ENCODE measurements around the gene PCBP4.
"Not testable (repeated sequence)": the region's sequence is repeated elsewhere in the genome, so short reads cannot be mapped to it uniquely, and the experiment has no call there.

Gene PCBP4

DNA sequence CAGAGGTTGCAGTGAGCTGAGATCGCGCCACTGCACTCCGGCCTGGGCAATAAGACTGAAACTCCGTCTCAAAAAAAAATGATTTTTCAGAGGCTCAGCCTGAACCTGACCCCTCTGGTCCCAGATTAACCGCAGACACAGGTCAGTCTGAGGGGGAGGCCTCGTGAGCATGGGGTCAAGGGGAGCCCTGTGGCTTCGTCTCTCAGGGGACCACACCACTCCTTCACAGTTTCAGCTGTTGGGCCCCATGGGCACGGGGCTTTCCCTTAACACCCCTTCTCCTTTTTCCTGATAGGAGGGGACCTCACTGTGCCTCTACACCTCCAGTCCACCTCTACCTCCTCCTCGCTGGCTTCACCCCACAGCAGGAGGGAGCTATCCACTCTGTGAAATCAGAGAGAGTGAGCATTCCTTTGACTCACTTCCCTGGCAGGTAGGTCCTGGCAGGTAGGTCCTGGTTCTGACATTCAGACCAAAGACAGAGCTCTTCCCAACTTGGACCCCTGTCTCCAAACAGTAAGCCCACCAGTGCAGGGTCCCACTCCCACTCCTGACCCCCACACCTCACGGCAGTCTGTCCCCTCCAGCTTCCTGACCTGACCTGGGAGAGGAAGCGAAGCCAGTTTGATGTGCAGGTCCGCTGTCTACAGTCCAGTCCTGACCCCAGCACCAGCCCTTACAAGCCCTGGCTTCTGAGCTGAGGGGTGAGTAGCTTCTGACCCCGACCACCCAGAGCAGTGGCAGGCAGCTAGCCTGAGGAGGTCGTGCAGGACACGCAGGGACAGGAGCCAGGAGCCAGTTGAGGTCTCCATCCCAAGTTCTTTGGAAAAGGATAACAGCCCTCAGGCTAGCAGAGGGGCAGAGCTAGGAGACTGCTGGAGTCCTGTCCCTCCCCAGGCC is 34.5 kb downstream of the PCBP4 start:
- FAIRE-seq (no peak), DNase-seq (ENCODE audit: insufficient read length) (no peak)
- 0 out of 2 replicates have a peak, but pooled peaks have one; percentile 32 for TF ChIP-seq POLR2AphosphoS5 (IDR thresholded peaks at IDR 0.05; ENCODE audit: low read depth, low read length)
- no peak for TF ChIP-seq TAF1 (IDR thresholded peaks at IDR 0.05; ENCODE audit: borderline replicate concordance, low read depth, low read length)
- no peak; the same call in 1 of the 2 replicates for TF ChIP-seq POLR2A (IDR thresholded peaks at IDR 0.05; ENCODE audit: low read depth, low read length)

DNA sequence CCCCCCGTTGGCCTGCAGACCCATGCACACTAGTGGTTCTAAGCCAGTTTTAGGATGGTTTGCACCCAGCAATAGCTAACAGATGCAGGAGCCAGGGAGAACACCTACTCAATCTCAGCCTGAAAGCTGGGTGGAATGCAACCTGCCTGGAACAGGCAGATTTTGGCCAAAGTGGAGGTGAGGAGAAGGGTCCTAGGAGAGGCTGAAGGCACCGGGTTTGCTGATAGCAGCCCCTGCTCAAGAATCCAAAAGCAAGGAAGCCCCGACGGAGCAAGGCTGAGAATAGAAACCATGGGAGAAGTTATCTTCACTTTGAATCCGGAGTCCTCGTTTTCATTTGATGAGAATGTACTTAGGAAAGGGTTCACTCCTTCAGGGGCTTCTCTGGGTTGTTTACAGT is 35.5 kb downstream of the PCBP4 start:
- DNase-seq (ENCODE audit: insufficient read length) (no peak), FAIRE-seq (no peak)
- TF ChIP-seq POLR2A (IDR thresholded peaks at IDR 0.05; ENCODE audit: low read depth, low read length) (no peak), TAF1 (IDR thresholded peaks at IDR 0.05; ENCODE audit: borderline replicate concordance, low read depth, low read length) (no peak), POLR2AphosphoS5 (IDR thresholded peaks at IDR 0.05; ENCODE audit: low read depth, low read length) (no peak)

DNA sequence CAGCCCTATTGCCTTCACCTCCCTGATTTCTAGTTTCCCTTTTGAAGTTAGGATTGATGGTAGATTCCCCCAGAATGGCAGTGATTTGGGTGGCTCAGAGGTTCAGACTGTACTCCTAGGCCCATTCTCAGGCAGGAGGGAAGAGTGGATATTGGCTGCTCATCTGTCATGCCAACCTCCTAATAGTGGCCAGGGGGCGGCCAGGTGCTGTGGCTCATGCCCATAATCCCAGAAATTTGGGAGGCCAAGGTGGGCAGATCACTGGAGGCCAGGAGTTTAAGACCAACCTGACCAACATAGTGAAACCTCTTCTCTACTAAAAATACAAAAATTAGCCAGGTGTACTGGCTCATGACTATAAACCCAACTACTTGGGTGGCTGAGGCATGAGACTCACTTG is 36.8 kb downstream of the PCBP4 start:
- FAIRE-seq: no peak

DNA sequence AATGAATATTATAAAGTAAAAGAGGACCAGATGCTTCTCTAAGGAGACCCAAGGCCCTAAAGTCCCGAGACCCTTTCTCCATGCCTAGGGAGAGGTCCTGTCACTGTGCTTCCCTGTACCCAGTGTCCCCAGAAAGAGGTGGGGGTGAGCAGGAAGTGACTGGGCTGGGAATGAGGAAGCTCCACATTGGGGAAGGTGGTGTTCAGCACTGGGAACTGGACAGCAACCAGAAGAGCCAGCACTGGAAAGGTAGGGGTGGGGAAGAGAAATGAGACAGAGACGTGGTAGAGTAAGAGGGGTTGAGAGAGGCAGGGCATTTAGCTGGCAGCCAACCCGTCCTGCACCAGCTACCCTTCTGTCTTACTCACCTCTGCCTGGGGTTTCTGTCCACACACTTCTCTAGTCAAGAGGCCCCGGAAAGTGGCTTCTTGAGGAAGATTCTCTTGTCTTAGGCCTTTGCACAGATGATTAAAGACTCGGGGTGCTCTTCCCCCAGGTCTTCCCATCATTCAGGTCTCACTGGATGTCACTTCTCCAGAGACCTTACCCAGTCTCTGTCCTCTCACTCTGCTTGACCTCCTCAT is 37.7 kb downstream of the PCBP4 start:
- FAIRE-seq: no peak
- DNase-seq (ENCODE audit: insufficient read length): no peak
- no peak for TF ChIP-seq POLR2AphosphoS5 (IDR thresholded peaks at IDR 0.05; ENCODE audit: low read depth, low read length)
- no peak for TF ChIP-seq POLR2A (IDR thresholded peaks at IDR 0.05; ENCODE audit: low read depth, low read length)
- no peak for TF ChIP-seq TAF1 (IDR thresholded peaks at IDR 0.05; ENCODE audit: borderline replicate concordance, low read depth, low read length)

More for the DNA sequence above, 36.8 kb downstream of the PCBP4 start:
- DNase-seq (ENCODE audit: insufficient read length): no peak
- TF ChIP-seq POLR2AphosphoS5 (IDR thresholded peaks at IDR 0.05; ENCODE audit: low read depth, low read length) (no peak), POLR2A (IDR thresholded peaks at IDR 0.05; ENCODE audit: low read depth, low read length) (no peak), TAF1 (IDR thresholded peaks at IDR 0.05; ENCODE audit: borderline replicate concordance, low read depth, low read length) (no peak)

DNA sequence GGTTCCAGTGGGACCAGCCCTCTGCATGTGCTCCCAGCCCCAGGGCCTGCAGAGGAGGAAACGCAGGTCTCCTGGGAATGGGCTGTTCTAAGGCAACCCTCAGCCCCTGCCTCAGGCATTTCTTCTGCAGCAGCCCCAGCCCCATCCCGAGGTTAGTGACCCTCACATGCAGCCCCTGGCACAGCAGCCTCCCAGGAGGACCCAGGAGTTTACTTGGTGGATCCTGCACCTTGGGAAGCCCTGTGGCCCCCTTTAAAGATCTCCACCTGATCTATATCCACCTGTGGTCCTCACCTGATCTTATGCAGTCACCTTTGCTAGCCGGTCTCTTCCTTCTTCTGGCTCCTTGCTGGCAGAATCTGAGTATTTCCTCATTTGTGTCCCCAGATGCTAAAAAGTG is 38.3 kb downstream of the PCBP4 start:
- not testable (repeated sequence) for FAIRE-seq

DNA sequence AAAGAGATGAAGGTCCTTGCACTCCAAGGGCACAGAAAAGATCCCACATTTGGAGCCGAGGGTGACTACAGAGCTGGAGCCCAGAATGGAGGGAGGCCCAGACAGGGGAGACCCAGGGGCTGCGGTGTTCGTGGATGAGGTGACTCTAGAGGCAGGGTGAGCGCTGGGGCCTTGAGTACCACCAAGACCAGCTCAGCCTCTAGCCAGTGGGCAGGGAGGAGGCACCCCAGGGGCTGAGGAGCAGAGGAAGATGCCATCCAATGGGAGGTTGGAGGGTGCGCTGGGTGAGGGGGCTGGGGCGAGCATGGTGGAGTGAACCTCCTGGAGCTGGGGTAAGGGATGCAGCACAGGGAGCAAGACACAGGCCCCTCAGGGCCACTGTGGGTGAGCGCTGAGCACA is 38.8 kb downstream of the PCBP4 start:
- TF ChIP-seq POLR2A (IDR thresholded peaks at IDR 0.05; ENCODE audit: low read depth, low read length) (no peak), TAF1 (IDR thresholded peaks at IDR 0.05; ENCODE audit: borderline replicate concordance, low read depth, low read length) (no peak), POLR2AphosphoS5 (IDR thresholded peaks at IDR 0.05; ENCODE audit: low read depth, low read length) (no peak)
- DNase-seq (ENCODE audit: insufficient read length): no peak
- FAIRE-seq: no peak

More for the DNA sequence above, 38.3 kb downstream of the PCBP4 start:
- not testable (repeated sequence) for DNase-seq (ENCODE audit: insufficient read length)

DNA sequence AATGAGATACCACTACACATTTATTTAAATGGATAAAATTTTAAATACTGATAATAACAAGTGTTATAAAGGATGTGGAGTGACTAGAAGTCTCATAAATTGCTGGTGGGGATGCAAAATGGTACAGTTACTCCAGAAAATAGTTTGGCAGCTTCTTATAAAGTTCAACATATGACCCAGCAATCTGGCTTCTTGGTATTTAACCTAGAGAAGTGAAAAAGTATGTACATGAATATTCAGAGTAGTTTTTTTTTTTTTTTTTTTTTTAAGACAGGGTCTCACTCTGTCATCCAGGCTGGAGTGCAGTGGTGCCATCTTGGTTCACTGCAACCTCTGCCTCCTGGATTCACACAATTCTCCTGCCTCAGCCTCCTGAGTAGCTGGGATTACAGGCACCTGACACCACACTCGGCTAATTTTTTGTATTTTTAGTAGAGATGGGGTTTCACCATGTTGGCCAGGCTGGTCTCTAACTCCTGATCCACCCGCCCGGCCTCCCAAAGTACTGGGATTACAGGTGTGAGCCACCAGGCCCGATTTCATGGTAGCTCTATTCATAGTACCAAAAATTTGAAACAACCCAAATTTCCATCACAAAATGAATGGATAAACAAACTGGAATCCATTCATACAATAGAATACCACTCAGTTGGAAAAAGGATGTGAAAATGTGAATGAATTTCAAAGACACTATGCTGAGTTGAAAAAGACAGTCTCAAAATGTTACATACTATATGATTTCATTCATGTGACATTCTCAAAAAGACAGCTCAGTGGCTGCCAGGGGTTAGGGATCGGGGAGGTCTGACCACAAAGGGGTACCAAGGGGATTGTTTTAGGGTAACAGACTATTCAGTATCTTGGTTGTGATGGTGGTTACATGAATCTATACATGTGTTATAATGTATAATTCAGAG is 39.9 kb downstream of the PCBP4 start:
- FAIRE-seq: no peak
- no peak for TF ChIP-seq TAF1 (IDR thresholded peaks at IDR 0.05; ENCODE audit: borderline replicate concordance, low read depth, low read length)
- TF ChIP-seq POLR2AphosphoS5 (IDR thresholded peaks at IDR 0.05; ENCODE audit: low read depth, low read length): no peak
- TF ChIP-seq POLR2A (IDR thresholded peaks at IDR 0.05; ENCODE audit: low read depth, low read length): no peak
- DNase-seq (ENCODE audit: insufficient read length): no peak

DNA sequence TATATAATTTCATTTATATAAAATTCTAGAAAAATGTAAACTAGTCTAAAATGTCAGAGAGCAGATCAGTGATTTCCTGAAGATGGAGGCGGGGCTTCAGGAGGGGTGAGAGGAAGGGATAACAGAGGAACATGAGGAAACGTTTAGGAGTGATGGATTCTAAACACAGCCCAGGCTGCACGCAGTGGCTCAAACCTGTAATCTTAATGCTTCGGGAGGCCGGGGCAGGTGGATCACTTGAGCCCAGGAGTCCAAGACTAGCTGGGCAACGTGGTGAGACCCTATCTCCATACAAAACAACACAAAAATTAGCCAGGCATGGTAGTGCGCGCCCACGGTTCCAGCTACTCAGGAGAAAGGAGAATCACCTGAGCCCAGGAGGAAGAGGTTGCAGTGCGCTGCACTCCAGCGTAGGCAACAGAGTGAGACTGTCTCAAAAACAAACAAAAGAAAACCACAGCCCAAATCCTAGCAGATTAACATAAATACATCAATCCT is 46.1 kb downstream of the PCBP4 start:
- no peak for FAIRE-seq
- DNase-seq (ENCODE audit: insufficient read length): no peak
- no peak for TF ChIP-seq TAF1 (IDR thresholded peaks at IDR 0.05; ENCODE audit: borderline replicate concordance, low read depth, low read length)
- no peak for TF ChIP-seq POLR2A (IDR thresholded peaks at IDR 0.05; ENCODE audit: low read depth, low read length)
- no peak for TF ChIP-seq POLR2AphosphoS5 (IDR thresholded peaks at IDR 0.05; ENCODE audit: low read depth, low read length)

DNA sequence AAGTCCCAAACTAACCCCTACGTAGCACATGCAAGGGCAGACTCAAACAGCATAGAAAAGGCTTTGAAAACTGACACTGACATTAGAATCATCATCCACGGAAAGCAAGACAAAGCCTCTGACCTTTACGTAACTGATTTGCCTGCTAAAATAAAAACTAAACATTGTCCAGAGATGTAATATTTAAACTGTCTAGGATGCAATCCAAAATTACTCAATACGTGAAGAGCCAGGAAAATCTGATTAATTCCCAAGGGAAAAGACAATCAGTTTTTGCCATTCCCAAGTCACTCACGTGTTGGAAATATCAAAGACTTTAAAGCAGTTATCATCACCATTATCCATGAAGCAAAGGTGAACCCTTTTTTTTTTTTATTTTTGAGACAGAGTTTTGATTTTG is 50.8 kb downstream of the PCBP4 start:
- TF ChIP-seq TAF1 (IDR thresholded peaks at IDR 0.05; ENCODE audit: borderline replicate concordance, low read depth, low read length): no peak
- no peak for TF ChIP-seq POLR2A (IDR thresholded peaks at IDR 0.05; ENCODE audit: low read depth, low read length)
- TF ChIP-seq POLR2AphosphoS5 (IDR thresholded peaks at IDR 0.05; ENCODE audit: low read depth, low read length): no peak
- FAIRE-seq (no peak), DNase-seq (ENCODE audit: insufficient read length) (no peak)

DNA sequence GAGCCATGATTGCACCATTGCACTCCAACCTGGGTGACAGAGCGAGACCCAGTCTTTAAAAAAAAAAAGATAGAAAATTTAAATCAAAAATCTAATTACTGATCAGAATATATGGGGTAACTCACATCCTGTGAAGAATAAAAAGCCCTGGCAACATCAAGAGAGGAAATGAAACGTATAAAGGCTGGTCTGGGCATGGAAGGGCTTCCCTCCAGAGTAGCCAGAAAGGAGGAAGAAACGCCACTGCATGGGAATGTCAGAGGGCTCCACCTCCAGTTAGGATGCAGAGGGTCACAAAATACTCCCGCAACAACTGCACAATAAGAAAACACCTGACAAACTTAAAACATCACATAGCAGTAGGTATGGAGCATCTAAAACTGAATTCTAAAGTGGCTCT is 59.2 kb downstream of the PCBP4 start:
- TF ChIP-seq POLR2AphosphoS5 (IDR thresholded peaks at IDR 0.05; ENCODE audit: low read depth, low read length) (no peak), POLR2A (IDR thresholded peaks at IDR 0.05; ENCODE audit: low read depth, low read length) (no peak), TAF1 (IDR thresholded peaks at IDR 0.05; ENCODE audit: borderline replicate concordance, low read depth, low read length) (no peak)
- FAIRE-seq (no peak), DNase-seq (ENCODE audit: insufficient read length) (no peak)
